Fibroblast of skin of left biceps (primary cell): ENCODE measurements around the gene SURF6.
"Not testable (repeated sequence)": the region's sequence is repeated elsewhere in the genome, so short reads cannot be mapped to it uniquely, and the experiment has no call there.

ENCODE experiments used
- DNase-seq, 2 experiments: peaks; one replicate each; pipeline ENCODE4 v3.0.0-alpha.2; 2013; ENCODE audit warnings: low read depth in 2 of 2

SURF6 gene

GRCh38 chr9:133329306-133330156, 6.5 kb downstream of the SURF6 start:
- DNase-seq = not testable (repeated sequence)

GRCh38 chr9:133327834-133328484, 8.0 kb downstream of the SURF6 start:
- no peak for DNase-seq

GRCh38 chr9:133327021-133327420, 9.0 kb downstream of the SURF6 start:
- DNase-seq = not testable (repeated sequence)

- no peak for DNase-seq
Measured at GRCh38 chr9:133323991-133324703, 11.8 kb downstream of the SURF6 start.

DNA sequence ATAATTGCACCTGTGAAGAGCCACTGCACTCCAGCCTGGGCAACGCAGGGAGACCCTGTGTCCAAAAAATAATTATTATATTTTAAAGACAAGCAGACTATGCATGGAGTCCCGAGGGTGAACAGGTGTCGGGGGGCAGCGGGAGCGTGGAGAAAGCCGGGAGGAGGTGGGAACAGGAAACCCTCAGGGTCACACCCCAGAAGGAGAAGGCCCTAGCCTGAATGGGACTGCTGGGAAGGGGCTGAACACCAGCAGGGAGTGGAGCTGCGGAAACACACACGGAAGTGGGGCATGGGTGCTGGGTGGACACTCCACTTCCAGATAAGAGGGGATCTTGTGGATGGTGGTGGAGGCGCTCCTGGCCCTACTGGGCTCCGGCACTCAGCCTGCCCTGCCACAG, 12.8 kb downstream of the SURF6 start:
- DNase-seq = no peak

GRCh38 chr9:133322701-133323100, 13.3 kb downstream of the SURF6 start:
- DNase-seq = no peak

GRCh38 chr9:133321411-133321935, 14.5 kb downstream of the SURF6 start:
- no peak for DNase-seq

DNA sequence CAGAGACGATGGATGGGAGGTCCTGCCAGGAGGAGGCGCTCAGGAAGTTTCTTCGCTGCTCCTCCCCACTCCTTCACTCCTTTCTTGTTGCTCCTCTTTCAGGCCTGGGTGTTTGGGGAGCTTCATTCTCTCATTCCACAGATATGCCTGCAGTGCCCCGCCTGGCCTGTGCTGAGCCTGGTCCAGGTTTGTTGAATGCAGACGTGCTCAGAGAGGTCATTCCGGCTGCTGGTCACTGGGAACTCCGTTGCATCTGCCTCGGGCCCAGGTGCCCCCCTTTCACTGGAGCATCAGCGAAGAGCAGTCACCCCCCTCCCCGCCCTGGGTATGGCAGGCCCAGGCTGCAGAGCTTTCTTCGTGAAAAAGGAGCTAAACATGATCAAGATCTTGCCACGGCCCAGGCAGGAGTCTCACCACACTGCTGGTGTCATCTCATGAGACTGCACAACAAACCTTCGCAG, 15.5 kb downstream of the SURF6 start:
- no peak for DNase-seq

GRCh38 chr9:133317551-133317950, 18.4 kb downstream of the SURF6 start:
- DNase-seq = not testable (repeated sequence)

- no peak for DNase-seq
Measured at GRCh38 chr9:133315997-133316396, 20.0 kb downstream of the SURF6 start.

GRCh38 chr9:133309608-133310007, 26.4 kb downstream of the SURF6 start:
- DNase-seq = no peak

- DNase-seq = no peak
Measured at GRCh38 chr9:133307301-133307700, 28.7 kb downstream of the SURF6 start.

DNA sequence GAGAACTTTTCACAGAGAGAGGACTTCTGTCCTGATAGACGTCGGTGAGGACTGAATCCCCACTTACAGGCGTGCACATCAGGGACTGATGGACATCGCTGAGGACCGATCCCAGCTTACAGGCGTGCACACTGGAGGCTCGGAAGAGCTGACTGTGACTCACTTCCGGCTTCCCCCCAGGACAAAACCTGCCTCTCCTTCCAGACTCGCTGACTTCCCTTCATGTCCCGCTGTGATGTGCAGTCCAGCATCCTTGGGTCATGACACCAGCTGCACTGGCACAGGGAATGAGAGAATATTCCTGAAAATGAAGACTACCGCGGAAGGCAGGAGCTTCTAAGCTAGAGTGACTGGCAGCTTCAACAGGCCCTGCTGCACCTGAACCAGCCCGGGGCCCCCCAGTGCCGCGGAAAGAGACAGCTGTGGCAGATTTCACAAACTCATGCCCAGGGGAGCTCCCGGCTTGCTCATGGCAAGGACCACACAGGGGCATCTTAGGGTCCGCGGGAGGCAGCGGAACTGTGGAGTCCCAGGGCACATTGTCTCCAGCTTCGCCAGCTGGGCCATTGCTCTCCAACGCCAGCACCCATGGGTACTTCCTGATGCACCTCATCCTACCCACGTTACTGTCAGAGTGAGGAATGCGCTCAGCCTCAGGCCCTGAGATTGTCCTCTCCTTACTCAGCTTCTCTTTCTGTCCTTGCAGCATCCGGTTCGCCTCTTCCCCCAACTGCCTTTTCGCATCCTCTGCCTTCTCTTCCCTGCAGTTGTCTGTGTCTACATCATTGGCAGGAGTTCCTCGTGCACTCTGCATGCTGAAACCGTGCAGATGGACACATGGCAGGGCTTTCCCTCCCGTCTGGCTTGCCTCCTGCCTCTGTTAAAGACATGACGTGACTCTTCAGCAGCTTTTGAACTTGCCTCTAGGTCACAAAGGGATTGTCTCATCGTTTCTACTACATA, 29.5 kb downstream of the SURF6 start:
- DNase-seq = no peak

DNA sequence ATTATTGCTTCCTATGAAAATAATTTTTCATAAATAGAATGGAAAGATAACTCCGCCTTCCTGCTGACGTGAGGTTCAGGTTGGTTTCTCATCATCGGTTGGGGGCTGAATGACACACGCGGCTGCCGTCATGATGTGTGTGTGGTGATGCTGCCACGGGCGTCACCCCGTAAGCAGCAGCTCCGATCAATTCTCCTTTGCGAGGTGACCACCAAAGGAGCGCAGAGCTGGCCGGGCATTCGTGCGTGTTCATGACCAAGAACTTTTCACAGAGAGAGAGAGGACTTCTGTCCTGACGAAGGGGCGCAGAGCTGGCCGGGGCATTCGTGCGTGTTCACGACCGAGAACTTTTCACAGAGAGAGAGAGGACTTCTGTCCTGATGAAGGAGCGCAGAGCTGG, 30.3 kb downstream of the SURF6 start:
- no peak for DNase-seq

- DNase-seq = no peak
Measured at GRCh38 chr9:133304477-133305377, 31.3 kb downstream of the SURF6 start.

GRCh38 chr9:133304158-133304470, 31.9 kb downstream of the SURF6 start:
- DNase-seq = no peak

DNA sequence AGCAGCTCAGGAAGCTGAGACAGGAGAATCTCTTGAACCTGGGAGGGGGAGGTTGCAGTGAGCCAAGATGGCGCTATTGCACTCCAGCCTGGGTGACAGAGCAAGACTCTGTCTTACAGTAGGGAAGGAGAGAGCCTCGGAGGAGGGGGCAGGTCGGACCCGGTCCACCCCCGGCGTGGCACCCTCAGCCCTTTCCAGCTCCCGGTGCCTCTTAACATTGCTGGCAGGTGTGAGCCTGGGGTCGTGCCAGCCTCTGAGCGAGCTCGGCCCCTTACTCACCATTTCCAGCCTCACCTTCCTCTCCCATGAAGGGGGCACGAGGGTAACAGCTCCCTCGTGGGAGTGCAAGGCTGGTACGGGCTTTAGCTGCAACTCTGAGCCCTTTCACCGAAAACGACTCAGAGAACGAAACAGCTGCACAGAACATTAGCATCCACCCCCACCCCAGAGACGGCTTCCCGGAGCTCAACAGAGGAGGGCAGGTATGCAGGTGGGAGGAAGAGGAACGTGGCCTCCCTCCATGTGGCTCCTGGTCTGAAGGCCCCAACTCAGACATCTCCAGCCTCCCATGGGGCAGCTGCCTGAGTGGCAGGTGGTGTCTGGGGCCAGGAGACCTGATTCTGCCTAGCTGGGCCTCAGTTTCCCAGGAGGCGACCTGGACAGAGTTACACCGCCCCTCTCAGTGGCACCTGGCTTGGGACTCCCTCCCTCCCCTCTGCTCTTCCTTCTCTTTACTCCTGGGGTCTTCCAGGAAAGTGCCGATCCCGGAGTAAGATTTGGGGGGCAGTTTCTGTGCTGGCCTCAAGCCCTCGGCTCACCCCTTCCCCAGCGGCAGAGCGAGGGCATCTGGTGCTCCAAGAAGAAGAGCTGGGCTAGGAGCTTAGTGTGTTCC, 32.5 kb downstream of the SURF6 start:
- no peak for DNase-seq

- no peak for DNase-seq
Measured at GRCh38 chr9:133301253-133302230, 34.4 kb downstream of the SURF6 start.
